ENCODE data around the gene PCDHA8.

DNA sequence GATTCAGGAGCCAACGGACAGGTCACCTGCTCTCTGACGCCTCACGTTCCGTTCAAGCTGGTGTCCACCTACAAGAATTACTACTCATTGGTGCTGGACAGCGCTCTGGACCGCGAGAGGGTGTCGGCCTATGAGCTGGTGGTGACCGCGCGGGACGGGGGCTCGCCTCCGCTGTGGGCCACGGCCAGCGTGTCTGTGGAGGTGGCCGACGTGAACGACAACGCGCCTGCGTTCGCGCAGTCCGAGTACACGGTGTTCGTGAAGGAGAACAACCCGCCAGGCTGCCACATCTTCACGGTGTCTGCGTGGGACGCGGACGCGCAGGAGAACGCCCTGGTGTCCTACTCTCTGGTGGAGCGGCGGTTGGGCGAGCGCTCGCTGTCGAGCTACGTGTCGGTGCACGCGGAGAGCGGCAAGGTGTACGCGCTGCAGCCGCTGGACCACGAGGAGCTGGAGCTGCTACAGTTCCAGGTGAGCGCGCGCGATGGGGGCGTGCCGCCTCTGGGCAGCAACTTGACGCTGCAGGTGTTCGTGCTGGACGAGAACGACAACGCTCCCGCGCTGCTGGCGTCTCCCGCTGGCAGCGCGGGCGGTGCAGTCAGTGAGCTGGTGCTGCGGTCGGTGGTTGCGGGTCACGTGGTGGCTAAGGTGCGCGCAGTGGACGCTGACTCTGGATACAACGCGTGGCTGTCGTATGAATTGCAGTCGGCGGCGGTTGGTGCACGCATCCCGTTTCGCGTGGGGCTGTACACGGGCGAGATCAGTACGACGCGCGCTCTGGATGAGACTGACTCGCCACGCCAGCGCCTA, 16.4 kb downstream of the PCDHA8 start:
- TF ChIP-seq, protein P1, sequence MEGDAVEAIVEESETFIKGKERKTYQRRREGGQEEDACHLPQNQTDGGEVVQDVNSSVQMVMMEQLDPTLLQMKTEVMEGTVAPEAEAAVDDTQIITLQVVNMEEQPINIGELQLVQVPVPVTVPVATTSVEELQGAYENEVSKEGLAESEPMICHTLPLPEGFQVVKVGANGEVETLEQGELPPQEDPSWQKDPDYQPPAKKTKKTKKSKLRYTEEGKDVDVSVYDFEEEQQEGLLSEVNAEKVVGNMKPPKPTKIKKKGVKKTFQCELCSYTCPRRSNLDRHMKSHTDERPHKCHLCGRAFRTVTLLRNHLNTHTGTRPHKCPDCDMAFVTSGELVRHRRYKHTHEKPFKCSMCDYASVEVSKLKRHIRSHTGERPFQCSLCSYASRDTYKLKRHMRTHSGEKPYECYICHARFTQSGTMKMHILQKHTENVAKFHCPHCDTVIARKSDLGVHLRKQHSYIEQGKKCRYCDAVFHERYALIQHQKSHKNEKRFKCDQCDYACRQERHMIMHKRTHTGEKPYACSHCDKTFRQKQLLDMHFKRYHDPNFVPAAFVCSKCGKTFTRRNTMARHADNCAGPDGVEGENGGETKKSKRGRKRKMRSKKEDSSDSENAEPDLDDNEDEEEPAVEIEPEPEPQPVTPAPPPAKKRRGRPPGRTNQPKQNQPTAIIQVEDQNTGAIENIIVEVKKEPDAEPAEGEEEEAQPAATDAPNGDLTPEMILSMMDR (conservative IDR thresholded peaks at IDR 0.05; ENCODE audit: low read depth, low read length) = no peak
- TF ChIP-seq EZH2 (IDR thresholded peaks at IDR 0.05; ENCODE audit: low read length, unreplicated experiment) (no peak), EZH2phosphoT487 (IDR thresholded peaks at IDR 0.05; ENCODE audit: borderline replicate concordance, low read length) (no peak)
